ENCODE data around the gene HSPG2.

Gene HSPG2

GRCh38 chr1:21893046-21893805 lies 43.9 kb downstream of the HSPG2 start:
- TF ChIP-seq CTCF (IDR thresholded peaks at IDR 0.05; ENCODE audit: borderline replicate concordance, control extremely low read depth, extremely low read depth, insufficient read depth, missing control alignments) = no peak
- no peak for DNase-seq (ENCODE audit: low spot score)
- in situ Hi-C loops (cut with MboI; ENCODE audit: low sequenced_read_pairs, unreplicated experiment) = no loop called here

- no peak for TF ChIP-seq CTCF (IDR thresholded peaks at IDR 0.05; ENCODE audit: borderline replicate concordance, control extremely low read depth, extremely low read depth, insufficient read depth, missing control alignments)
- in situ Hi-C loops (cut with MboI; ENCODE audit: low sequenced_read_pairs, unreplicated experiment) = no loop called here
- no peak for DNase-seq (ENCODE audit: low spot score)
These were observed 45.3 kb downstream of the HSPG2 start for GRCh38 chr1:21891621-21892479.

- in situ Hi-C loops (cut with MboI; ENCODE audit: low sequenced_read_pairs, unreplicated experiment) = no loop called here
- no peak for TF ChIP-seq CTCF (IDR thresholded peaks at IDR 0.05; ENCODE audit: borderline replicate concordance, control extremely low read depth, extremely low read depth, insufficient read depth, missing control alignments)
- no peak for DNase-seq (ENCODE audit: low spot score)
These were observed 46.0 kb downstream of the HSPG2 start for GRCh38 chr1:21891081-21891480.

- no peak for TF ChIP-seq CTCF (IDR thresholded peaks at IDR 0.05; ENCODE audit: borderline replicate concordance, control extremely low read depth, extremely low read depth, insufficient read depth, missing control alignments)
- no peak for DNase-seq (ENCODE audit: low spot score)
- in situ Hi-C loops (cut with MboI; ENCODE audit: low sequenced_read_pairs, unreplicated experiment) = no loop called here
These were observed 48.6 kb downstream of the HSPG2 start for GRCh38 chr1:21888500-21888899.

DNA sequence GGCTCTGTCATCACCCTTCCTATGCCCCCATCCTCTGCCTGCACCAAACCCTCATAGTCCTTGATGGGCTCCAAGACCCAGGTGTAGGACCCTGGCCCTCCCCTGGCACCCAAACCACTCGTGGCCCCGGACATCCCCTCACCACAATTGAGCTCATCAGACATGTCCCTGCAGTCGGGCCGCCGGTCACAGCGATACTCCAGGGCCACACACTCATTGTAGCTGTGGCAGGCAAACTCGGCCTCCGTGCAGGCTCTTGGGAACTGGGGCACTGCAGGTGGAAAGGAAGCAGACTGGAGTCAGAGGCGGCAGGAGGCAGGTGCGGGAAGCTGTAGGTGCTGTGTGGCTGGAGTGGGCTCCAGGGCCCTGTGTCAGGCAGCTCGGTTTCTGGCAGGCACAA lies 49.3 kb downstream of the HSPG2 start:
- in situ Hi-C loops (cut with MboI; ENCODE audit: low sequenced_read_pairs, unreplicated experiment) = no loop called here
- TF ChIP-seq CTCF (IDR thresholded peaks at IDR 0.05; ENCODE audit: borderline replicate concordance, control extremely low read depth, extremely low read depth, insufficient read depth, missing control alignments) = no peak
- DNase-seq (ENCODE audit: low spot score) = no peak

- DNase-seq (ENCODE audit: low spot score) = no peak
- in situ Hi-C loops (cut with MboI; ENCODE audit: low sequenced_read_pairs, unreplicated experiment) = no loop called here
- TF ChIP-seq CTCF (IDR thresholded peaks at IDR 0.05; ENCODE audit: borderline replicate concordance, control extremely low read depth, extremely low read depth, insufficient read depth, missing control alignments) = no peak
These were observed 49.8 kb downstream of the HSPG2 start for GRCh38 chr1:21887216-21887736.
